Measurements from ENCODE around the gene PRR3.

The PRR3 gene

GRCh38 chr6:30573113-30573512 lies 16.0 kb downstream of the PRR3 start:
- Histone ChIP-seq H3K27ac (ENCODE audit: low read length) (no peak overlapping the region), H3K4me2 (ENCODE audit: insufficient read depth, low read length) (peak overlapping the region; percentile 95), H3K79me2 (ENCODE audit: insufficient read depth, low read length) (peaks cover 70% of the 10 kb centered on the region), H4K20me1 (ENCODE audit: insufficient read depth, low read length) (peaks cover 61% of the 10 kb centered on the region), H3K36me3 (ENCODE audit: insufficient read depth, low read length) (peaks cover 44% of the 10 kb centered on the region), H3K4me3 (ENCODE audit: low read depth in 1 of 2, low read length in 2 of 2) (peak overlapping the region in 1 of 2 experiments; percentile 84; a peak in 1 of 4 replicates), H3K27me3 (ENCODE audit: insufficient read depth, low read length, poor library complexity) (no peaks in the 10 kb centered on the region), H3K9ac (ENCODE audit: low read depth, low read length) (peak overlapping the region; percentile 81; the same call in 1 of the 2 replicates), H3K4me1 (ENCODE audit: insufficient read depth, low read length) (peaks cover 50% of the 10 kb centered on the region), H2AFZ (ENCODE audit: low read depth, low read length) (no peak overlapping the region), H3K9me3 (ENCODE audit: insufficient read depth, low read length, severe bottlenecking) (no peaks in the 10 kb centered on the region)
- ATAC-seq (ENCODE audit: insufficient read depth, low read depth) (no peak), DNase-seq (no peak)
- TF ChIP-seq CTCF (IDR thresholded peaks at IDR 0.05; ENCODE audit: borderline replicate concordance, extremely low read depth, low read length, poor library complexity, severe bottlenecking) (no peak), EZH2 (IDR thresholded peaks at IDR 0.05; ENCODE audit: borderline replicate concordance, low read depth, low read length, severe bottlenecking) (no peak)

- Histone ChIP-seq H3K4me3 (ENCODE audit: low read depth in 1 of 2, low read length in 2 of 2) (no peak overlapping the region), H3K4me1 (ENCODE audit: insufficient read depth, low read length) (peaks cover 21% of the 10 kb centered on the region), H3K27ac (ENCODE audit: low read length) (no peak overlapping the region), H3K4me2 (ENCODE audit: insufficient read depth, low read length) (no peak overlapping the region), H3K9ac (ENCODE audit: low read depth, low read length) (no peak overlapping the region), H2AFZ (ENCODE audit: low read depth, low read length) (no peak overlapping the region), H3K9me3 (ENCODE audit: insufficient read depth, low read length, severe bottlenecking) (no peaks in the 10 kb centered on the region), H3K36me3 (ENCODE audit: insufficient read depth, low read length) (peaks cover 79% of the 10 kb centered on the region), H4K20me1 (ENCODE audit: insufficient read depth, low read length) (peaks cover 52% of the 10 kb centered on the region), H3K27me3 (ENCODE audit: insufficient read depth, low read length, poor library complexity) (no peaks in the 10 kb centered on the region), H3K79me2 (ENCODE audit: insufficient read depth, low read length) (peaks cover 52% of the 10 kb centered on the region)
- TF ChIP-seq EZH2 (IDR thresholded peaks at IDR 0.05; ENCODE audit: borderline replicate concordance, low read depth, low read length, severe bottlenecking) (no peak), CTCF (IDR thresholded peaks at IDR 0.05; ENCODE audit: borderline replicate concordance, extremely low read depth, low read length, poor library complexity, severe bottlenecking) (no peak)
- DNase-seq (no peak), ATAC-seq (ENCODE audit: insufficient read depth, low read depth) (no peak)
Observed at GRCh38 chr6:30578051-30578450, 21.0 kb downstream of the PRR3 start.

- Histone ChIP-seq H3K4me1 (ENCODE audit: insufficient read depth, low read length) (no peaks in the 10 kb centered on the region), H3K9ac (ENCODE audit: low read depth, low read length) (no peak overlapping the region), H3K79me2 (ENCODE audit: insufficient read depth, low read length) (no peaks in the 10 kb centered on the region), H3K27me3 (ENCODE audit: insufficient read depth, low read length, poor library complexity) (no peaks in the 10 kb centered on the region), H3K9me3 (ENCODE audit: insufficient read depth, low read length, severe bottlenecking) (no peaks in the 10 kb centered on the region), H3K36me3 (ENCODE audit: insufficient read depth, low read length) (peaks cover 95% of the 10 kb centered on the region), H3K27ac (ENCODE audit: low read length) (no peak overlapping the region), H3K4me2 (ENCODE audit: insufficient read depth, low read length) (no peak overlapping the region), H4K20me1 (ENCODE audit: insufficient read depth, low read length) (peaks cover 7% of the 10 kb centered on the region; the same call in 1 of the 2 replicates), H3K4me3 (ENCODE audit: low read depth in 1 of 2, low read length in 2 of 2) (no peak overlapping the region), H2AFZ (ENCODE audit: low read depth, low read length) (no peak overlapping the region)
- no peak for ATAC-seq (ENCODE audit: insufficient read depth, low read depth)
- no peak for TF ChIP-seq EZH2 (IDR thresholded peaks at IDR 0.05; ENCODE audit: borderline replicate concordance, low read depth, low read length, severe bottlenecking)
- no peak for TF ChIP-seq CTCF (IDR thresholded peaks at IDR 0.05; ENCODE audit: borderline replicate concordance, extremely low read depth, low read length, poor library complexity, severe bottlenecking)
- DNase-seq, result no peak
Observed at GRCh38 chr6:30583921-30584320, 26.8 kb downstream of the PRR3 start.

All from DND-41 (cell line).